ENCODE results near the gene OVAAL. TPM values are rescaled to one million over a fixed set of nuclear protein-coding genes. Genes with fewer than 3 reads are reported as not detected.

OVAAL gene
- total RNA-seq (2014; rRNA removed; shearing (Covaris generic)) = not detected in 2 replicates

GRCh38 chr1:180558664-180559063 is at the start of gene OVAAL:
Gene OVAAL, plus strand, starts transcription at chr1:180558964.

Small RNA genes within 50 kb of the gene (small RNA-seq; reads per million reads assigned to genes)
- gene RF00019 = not detected

Other genes with a start within 250 kb of the OVAAL start
- 117 and 125 TPM in 2 replicates for gene ACBD6, start 56.4 kb upstream of the OVAAL start, total RNA-seq (2014; rRNA removed; shearing (Covaris generic))
- 19.2 and 25.2 TPM in 2 replicates for gene XPR1, start 73.1 kb downstream of the OVAAL start, total RNA-seq (2014; rRNA removed; shearing (Covaris generic))

Data from A375 (cell line).